ENCODE results near the gene PSEN1.

The PSEN1 gene

GRCh38 chr14:73238424-73238852, 102.1 kb downstream of the PSEN1 start:
- TF ChIP-seq, protein P1, sequence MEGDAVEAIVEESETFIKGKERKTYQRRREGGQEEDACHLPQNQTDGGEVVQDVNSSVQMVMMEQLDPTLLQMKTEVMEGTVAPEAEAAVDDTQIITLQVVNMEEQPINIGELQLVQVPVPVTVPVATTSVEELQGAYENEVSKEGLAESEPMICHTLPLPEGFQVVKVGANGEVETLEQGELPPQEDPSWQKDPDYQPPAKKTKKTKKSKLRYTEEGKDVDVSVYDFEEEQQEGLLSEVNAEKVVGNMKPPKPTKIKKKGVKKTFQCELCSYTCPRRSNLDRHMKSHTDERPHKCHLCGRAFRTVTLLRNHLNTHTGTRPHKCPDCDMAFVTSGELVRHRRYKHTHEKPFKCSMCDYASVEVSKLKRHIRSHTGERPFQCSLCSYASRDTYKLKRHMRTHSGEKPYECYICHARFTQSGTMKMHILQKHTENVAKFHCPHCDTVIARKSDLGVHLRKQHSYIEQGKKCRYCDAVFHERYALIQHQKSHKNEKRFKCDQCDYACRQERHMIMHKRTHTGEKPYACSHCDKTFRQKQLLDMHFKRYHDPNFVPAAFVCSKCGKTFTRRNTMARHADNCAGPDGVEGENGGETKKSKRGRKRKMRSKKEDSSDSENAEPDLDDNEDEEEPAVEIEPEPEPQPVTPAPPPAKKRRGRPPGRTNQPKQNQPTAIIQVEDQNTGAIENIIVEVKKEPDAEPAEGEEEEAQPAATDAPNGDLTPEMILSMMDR (IDR thresholded peaks at IDR 0.05; ENCODE audit: low read depth, low read length): no peak
- no peak for DNase-seq (ENCODE audit: extremely low read depth, low read depth)

GRCh38 chr14:73238941-73239340, 102.6 kb downstream of the PSEN1 start:
- no peak for DNase-seq (ENCODE audit: extremely low read depth, low read depth)

DNA sequence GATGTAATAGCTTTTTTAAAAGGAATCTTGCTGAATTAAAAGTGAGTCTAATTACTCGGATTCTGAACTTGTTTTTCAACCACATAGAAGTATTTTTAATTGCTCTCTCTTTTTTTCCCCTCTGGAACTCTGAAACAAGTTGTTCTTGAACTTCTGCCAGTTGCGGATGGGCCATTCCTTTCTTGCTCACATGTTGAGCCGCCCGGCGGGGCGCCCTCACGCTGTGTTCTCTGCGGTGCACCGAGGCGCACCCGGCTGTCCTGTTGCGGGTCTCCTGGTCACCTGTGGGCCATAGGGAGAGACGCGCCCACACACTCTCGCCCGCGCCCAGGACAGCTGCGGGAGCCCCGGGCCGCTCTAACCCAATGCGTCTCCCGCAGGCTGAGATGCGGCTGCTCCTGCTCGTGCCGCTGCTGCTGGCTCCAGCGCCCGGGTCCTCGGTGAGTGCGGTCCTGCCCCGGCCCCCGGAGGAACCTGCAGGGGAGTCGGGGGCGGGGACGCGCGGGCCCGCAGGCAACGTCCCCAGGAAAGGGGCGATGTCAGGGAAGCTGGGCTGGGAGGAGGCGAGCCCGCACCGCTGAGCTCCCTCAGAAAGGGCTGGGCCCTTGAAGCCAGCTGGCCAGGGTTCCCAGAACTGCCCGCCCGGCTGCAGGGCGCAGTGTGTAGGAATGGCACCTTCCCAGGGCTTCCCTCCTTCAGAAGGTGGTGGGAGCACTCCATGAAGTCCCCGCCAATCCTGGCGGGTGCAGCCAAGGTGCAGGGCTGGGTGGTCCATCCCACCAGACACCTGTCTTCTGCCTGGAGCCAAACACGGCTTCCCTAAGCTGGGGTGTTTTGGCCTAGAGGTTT, 103.3 kb downstream of the PSEN1 start:
- no peak for DNase-seq (ENCODE audit: extremely low read depth, low read depth)
- TF ChIP-seq, protein P1 (IDR thresholded peaks at IDR 0.05; ENCODE audit: low read depth, low read length): no peak

More at GRCh38 chr14:73238941-73239340, 102.6 kb downstream of the PSEN1 start:
- TF ChIP-seq, protein P1 (IDR thresholded peaks at IDR 0.05; ENCODE audit: low read depth, low read length): no peak

GRCh38 chr14:73240816-73241480, 104.6 kb downstream of the PSEN1 start:
- DNase-seq (ENCODE audit: extremely low read depth, low read depth): no peak
- TF ChIP-seq, protein P1 (IDR thresholded peaks at IDR 0.05; ENCODE audit: low read depth, low read length): no peak

DNA sequence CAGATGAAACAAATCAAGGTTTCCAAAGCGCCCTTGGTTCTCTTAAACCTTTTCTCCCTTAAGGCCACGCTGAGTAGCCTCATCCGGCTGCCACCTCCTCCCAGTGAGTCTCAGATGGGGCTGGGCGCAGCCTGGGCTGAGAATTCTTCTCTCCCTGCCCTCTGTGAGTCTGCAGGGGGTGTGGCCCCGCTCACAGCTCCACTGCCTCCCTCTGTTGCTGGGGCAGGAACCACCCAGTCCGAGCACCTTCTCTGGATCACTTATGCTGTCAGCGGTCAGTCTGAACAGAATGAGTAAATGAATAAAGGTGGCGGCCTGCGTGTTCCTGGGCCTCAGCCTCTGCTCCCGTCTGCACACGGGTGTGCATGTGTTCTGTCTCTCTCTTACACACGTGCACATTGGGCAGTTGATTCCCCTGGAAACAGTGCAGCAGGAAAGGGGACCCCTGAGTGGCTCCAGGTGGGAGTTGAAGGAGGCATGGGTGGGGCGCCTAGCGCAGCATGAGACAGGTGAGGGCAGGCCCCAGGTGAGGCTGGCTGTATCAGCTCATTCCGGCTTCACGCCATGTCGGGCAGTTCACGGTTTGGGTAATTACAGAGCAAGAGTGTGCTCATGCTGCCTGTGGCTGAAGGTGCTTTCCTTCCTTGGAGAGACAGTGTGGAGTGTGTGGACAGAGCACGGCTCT, 105.3 kb downstream of the PSEN1 start:
- DNase-seq (ENCODE audit: extremely low read depth, low read depth): no peak
- TF ChIP-seq, protein P1 (IDR thresholded peaks at IDR 0.05; ENCODE audit: low read depth, low read length): no peak

DNA sequence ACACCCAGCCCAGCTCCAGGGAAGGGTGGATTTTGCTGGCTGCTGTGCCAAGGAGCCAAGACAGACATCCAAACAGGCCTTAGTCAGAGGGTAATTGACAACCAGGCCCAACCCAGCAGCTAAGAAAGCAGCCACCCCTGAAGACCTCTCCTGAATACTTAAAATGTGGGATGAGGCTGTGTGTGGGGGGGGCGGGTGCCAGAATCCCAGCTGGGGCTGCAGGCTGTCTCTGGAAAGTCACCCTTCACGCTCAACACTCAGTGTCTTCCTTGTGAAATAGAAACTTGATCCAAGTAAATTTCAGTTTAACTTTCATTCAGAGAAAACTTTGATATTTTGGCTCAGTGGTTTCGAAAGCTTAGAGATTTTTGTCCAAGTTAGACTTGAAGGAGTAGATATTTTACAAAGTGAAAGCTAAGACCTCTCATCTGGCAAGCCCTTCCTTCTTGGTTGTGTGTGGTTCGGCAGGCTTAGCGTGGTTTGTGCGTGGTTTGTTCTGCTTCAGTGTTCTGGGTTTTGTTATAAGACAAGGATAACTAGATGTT, 106.1 kb downstream of the PSEN1 start:
- TF ChIP-seq, protein P1 (IDR thresholded peaks at IDR 0.05; ENCODE audit: low read depth, low read length): no peak
- DNase-seq (ENCODE audit: extremely low read depth, low read depth): no peak

All from AG09319 (cell line).